AML-193 (cell line): Measurements from ENCODE around the gene LRRIQ1.
"Not testable (repeated sequence)": the region's sequence is repeated elsewhere in the genome, so short reads cannot be mapped to it uniquely, and the experiment has no call there.

Experiments
- DNase-seq, 2 experiments: peaks; one replicate each; lab custom pipeline; 2025; lab: John Stamatoyannopoulos, UW

The LRRIQ1 gene

GRCh38 chr12:85186236-85186635, 150.1 kb downstream of the LRRIQ1 start:
- DNase-seq = no peak

DNA sequence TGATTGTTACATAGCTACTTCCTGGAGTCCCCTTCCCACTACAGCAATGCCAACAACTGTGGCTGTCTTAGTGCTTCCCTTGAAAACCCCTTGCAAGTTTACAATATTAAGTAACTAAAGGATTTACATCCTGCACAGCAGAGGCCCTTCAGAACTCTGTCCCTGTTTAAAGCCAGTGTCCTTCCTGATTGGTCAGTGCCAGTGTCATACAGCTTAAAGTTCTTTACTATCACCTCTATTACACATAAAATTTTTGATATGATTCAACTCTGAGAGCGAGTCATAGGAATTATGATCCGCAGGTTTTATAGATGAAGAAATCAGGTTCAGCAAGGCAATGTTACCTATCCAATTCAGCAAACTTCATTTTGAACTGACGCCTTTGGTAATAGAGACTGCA, 152.5 kb downstream of the LRRIQ1 start:
- no peak for DNase-seq

- DNase-seq = no peak
These were observed 154.6 kb downstream of the LRRIQ1 start for GRCh38 chr12:85190728-85191127.

DNA sequence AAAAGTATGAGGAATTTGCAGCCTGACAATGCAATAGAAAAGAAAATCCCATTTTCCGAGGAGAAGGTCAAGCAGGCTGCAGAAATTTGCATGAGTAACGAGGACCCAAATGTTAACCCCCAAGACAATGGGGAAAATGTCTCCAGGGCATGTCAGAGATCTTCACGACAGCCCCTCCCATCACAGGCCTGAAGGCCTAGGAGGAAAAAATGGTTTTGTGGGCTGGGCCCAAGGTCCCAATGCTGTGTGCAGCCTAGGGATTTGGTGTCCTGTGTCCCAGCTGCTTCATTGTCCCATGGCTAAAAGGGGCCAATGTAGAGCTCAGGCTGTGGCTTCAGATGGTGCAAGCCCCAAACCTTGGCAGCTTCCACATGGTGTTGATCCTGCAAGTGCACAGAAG, 167.7 kb downstream of the LRRIQ1 start:
- DNase-seq = not testable (repeated sequence)

- no peak for DNase-seq
These were observed 170.4 kb downstream of the LRRIQ1 start for GRCh38 chr12:85206543-85206942.

- not testable (repeated sequence) for DNase-seq
These were observed 188.2 kb downstream of the LRRIQ1 start for GRCh38 chr12:85224339-85224738.

DNA sequence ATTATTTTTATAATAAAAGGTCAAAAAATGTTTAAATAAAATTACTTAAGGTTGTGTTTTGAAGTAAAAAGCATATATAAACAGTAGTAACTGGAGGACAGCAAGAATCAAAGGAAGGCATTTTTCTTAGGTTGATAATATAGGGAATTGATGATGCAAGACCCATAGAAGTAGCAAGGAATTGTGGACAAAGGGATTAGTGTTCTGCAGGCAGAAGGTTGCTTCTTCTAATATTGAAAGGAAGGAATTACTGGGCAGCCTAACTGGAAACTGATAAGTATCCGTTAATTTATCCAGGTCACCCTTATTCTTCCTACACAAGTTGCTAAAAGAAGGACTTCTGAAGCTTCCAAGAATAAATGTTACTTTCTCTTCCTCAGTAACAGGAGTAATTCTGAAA, 189.3 kb downstream of the LRRIQ1 start:
- DNase-seq = no peak

GRCh38 chr12:85237327-85237726, 201.2 kb downstream of the LRRIQ1 start:
- DNase-seq = no peak

GRCh38 chr12:85244561-85244960, 208.4 kb downstream of the LRRIQ1 start:
- no peak for DNase-seq

DNA sequence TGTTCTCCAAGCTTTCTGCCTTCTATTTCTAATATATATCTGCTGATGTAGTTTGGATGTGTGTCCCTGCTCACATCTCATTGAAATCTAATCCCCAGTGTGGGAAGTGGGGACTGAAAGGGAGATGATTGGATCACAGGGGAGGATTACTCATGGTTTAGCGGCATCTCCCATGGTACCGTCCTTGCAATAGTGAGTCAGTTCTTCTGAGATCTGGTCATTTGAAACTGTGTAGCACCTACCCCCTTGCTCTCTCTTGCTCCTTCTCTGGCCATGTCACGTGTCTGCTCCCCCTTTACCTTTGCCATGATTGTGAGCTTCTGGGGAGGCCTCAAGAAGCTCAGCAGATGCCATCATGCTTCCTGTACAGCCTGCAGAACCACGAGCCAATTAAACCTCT, 217.7 kb downstream of the LRRIQ1 start:
- no peak for DNase-seq

GRCh38 chr12:85257671-85258070, 221.5 kb downstream of the LRRIQ1 start:
- DNase-seq = no peak

DNA sequence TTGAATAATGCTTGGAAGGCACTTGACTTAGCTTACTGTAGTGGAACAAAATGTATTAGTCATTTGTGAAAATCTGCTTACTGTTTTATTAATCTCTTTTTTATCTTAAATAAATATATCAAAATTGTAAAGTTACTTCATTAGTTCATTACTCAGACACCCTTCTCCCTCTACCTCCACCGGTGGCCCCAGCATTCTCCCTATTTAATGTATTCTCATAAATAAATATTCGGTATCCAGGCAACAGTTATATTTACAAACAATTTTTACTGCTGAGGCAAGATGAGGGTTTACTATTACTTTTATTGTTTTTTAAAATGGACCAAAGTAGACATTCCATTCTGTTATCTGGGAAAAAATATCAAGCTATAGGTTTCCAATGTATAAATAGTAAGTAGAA, 224.3 kb downstream of the LRRIQ1 start:
- no peak for DNase-seq

- no peak for DNase-seq
These were observed 224.7 kb downstream of the LRRIQ1 start for GRCh38 chr12:85260896-85261295.

DNA sequence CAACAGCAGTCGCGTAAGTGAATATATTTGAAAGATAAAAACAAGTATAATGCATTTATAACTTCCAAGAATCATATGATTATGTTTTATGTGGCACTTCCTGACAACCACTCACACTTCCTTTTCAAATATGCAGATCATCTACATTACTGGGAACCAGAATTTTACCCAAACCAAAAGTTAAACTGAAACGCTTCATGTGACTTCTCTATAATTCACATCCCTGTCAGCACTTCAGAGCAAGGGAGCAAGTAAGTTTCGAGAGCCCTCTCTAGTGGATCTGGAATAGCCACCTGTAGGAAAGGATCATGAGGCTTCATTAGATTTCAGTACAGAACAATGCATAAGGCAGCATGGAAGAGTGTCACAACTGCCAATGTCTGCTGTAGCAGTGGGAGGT, 230.2 kb downstream of the LRRIQ1 start:
- no peak for DNase-seq

- no peak for DNase-seq
These were observed 237.5 kb downstream of the LRRIQ1 start for GRCh38 chr12:85273381-85274314.

DNA sequence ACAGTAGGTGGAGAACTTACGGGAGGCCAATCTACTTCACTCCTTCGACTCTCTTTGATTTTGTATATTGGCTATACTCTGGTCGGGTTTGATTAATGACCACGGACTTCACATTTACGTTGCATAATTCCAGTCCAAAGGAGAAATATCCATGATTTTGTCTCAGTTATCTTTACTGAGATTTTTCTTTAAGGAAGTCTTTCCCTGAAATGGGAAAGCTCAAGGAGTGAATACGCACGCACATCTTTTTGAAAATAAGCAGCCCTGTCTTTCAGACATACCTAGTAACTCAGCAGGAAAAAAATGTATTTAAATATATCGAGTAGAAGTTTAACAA, 238.1 kb downstream of the LRRIQ1 start:
- no peak for DNase-seq

- DNase-seq = peak in 1 of 2 experiments; percentile 2
These were observed 239.2 kb downstream of the LRRIQ1 start for GRCh38 chr12:85275374-85275773.

GRCh38 chr12:85277191-85277590, 241.0 kb downstream of the LRRIQ1 start:
- no peak for DNase-seq

- DNase-seq = no peak
These were observed 241.9 kb downstream of the LRRIQ1 start for GRCh38 chr12:85277900-85278597.

GRCh38 chr12:85278598-85279448, 242.7 kb downstream of the LRRIQ1 start:
- no peak for DNase-seq

- no peak for DNase-seq
These were observed 243.5 kb downstream of the LRRIQ1 start for GRCh38 chr12:85279449-85280164.
